Kidney (tissue), 14 donors: ENCODE measurements around the gene NSFL1C. TPM values are rescaled to one million over a fixed set of nuclear protein-coding genes. Genes with fewer than 3 reads are reported as not detected.

Source experiments
- DNase-seq, 5 donors: peaks; one replicate each; pipeline ENCODE4 v3.0.0-alpha.2; 2013 to 2020
- FAIRE-seq: peaks from 2 replicates; lab custom pipeline; 2012; peaks lifted over from hg19 to GRCh38; lab: Jason Lieb, UNC
- H3K27ac ChIP-seq, 2 donors: one replicate each; pipeline ENCODE4 v1.7.0; 2013; ENCODE audit warnings: low read depth in 2 of 2, low read length in 2 of 2, inconsistent platforms in 1 of 2
- H3K27me3 ChIP-seq: one replicate; pipeline ENCODE4 v1.7.1; 2013; ENCODE audit warnings: low read length, inconsistent platforms; ENCODE audit not compliant: control insufficient read depth, insufficient read depth
- H3K36me3 ChIP-seq, 3 donors: one replicate each; pipeline versions ENCODE4 v1.7.0 to v1.7.1; 2013; ENCODE audit warnings: low read length in 3 of 3, control low read depth in 1 of 3, inconsistent platforms in 1 of 3; ENCODE audit not compliant: insufficient read depth in 3 of 3, control insufficient read depth in 2 of 3
- H3K4me1 ChIP-seq, 3 donors: one replicate each; pipeline versions ENCODE4 v1.7.0 to v1.7.1; 2013; ENCODE audit warnings: low read length in 3 of 3, inconsistent platforms in 1 of 3, low read depth in 1 of 3; ENCODE audit not compliant: control insufficient read depth in 2 of 3, insufficient read depth in 2 of 3
- H3K4me3 ChIP-seq, 3 donors: one replicate each; pipeline versions ENCODE4 v1.7.0 to v1.8.1; 2013; ENCODE audit warnings: low read length in 3 of 3, control low read depth in 1 of 3, inconsistent platforms in 1 of 3
- H3K9ac ChIP-seq, 3 donors: one replicate each; pipeline versions ENCODE4 v1.7.0 to v1.7.1; 2013; ENCODE audit warnings: low read length in 3 of 3, control low read depth in 1 of 3, inconsistent platforms in 1 of 3
- H3K9me3 ChIP-seq, 3 donors: one replicate each; pipeline versions ENCODE4 v1.7.0 to v1.7.1; 2013; ENCODE audit warnings: low read length in 3 of 3, control low read depth in 1 of 3, inconsistent platforms in 1 of 3; ENCODE audit not compliant: control insufficient read depth in 2 of 3, insufficient read depth in 1 of 3
- intact Hi-C: fragments of 100-400 bp; cut with DNase I; formaldehyde crosslinking; loops from one replicate; pipeline ENCODE4 v1.11.1; 2022
- polyA plus RNA-seq: library from polyadenylated mRNA; stranded (reverse); fragments of 350-450 nt; fragmentation: Illumina TruSeq; extraction: RNeasy Lipid Tissue Mini Kit (QIAGEN cat#74804); gene quantifications from one replicate; pipeline ENCODE4 v1.2.3, GENCODE V29; 2014; ENCODE audit warnings: low read depth, low replicate concordance; ENCODE audit not compliant: insufficient read depth
- total RNA-seq: library from RNA; stranded (reverse); fragmentation: NEBNext Ultra II Directional; extraction: Animal tissue kit (Norgen Biotek cat#: 25700); gene quantifications from one replicate; pipeline ENCODE4 v1.2.1, GENCODE V29; 2021
- TF ChIP-seq, protein P1 (sequence below): IDR thresholded peaks from 3 replicates; pipeline ENCODE4 v1.5.1; 2012; ENCODE audit warnings: mild to moderate bottlenecking, moderate library complexity, borderline replicate concordance; ENCODE audit not compliant: insufficient read depth; ENCODE audit errors: extremely low read depth
- donor health status: control.
- donor health status: control.
- donor health status: control.
- donor health status: control.
- donor health status: control.
- donor health status: DM: yes; HTN: yes; CAD: no.
- donor health status: Normal renal cell carcinoma (clear cell type).

NSFL1C gene
- total and polyA plus RNA-seq, 2 donors from 2014 or later, result 76.1 to 78.2 TPM

DNA sequence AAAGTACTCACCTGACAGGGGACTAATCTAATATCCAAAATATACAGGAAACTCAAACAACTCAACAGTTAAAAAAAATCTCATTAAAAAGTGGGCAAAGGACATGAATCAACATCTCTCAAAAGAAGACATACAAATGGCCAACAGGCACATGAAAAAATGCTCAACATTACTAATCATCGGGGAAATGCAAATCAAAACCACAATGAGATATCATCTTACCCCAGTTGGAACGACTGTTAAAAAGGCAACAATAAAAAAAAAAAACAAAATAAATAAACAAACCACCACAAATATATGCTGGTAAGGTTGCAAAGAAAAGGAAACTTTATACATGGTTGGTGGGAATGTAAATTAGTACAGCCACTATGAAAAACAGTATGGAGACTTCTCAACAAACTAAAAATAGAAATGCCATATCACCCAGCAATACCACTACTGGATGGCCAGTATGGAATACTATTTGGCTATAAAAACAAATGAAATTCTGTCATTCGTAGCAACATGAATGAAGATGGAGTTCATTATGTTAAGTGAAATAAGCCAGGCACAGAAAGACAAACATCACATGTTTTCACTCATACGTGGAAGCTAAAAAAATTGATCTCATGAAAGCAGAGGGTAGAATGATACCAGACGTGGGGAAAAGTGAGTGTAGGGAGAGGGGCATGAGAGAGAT, 17.9 kb upstream of the NSFL1C start:
- FAIRE-seq, result no peak

DNA sequence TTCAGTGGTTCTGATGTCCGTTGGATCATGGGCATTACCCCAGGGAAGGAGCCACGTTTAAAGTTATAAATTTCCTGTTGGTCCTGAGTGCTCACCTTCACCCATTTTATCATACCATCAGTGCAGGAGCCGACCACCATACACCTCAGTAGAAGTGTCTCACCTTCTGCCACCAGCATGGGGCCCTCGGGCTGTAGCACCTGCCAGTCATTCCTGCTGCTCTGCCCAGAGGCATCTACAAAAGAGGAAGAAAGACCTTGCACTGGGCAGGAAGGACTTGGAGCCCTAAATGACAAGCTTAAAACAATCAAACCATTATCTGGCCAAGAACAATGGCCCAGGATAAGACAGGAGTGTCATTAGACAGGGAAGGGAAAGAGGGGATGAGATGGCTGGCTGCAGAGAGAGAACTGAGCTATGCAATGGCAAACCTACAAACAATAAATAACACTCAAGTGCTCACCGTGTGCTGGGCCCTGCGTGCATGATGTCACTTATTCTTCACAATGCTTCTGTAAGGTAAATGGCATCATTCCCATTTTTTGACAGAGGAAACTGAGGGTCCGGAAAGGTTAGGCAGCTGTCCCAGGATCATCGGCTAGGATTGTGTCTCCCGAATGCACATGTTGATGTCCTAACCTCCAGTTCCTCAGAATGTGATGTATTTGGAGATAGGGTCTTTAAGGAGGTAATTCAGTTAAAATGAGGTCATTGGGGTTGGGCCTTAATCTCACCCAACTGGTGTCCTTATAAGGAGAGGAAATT, 13.4 kb upstream of the NSFL1C start:
- H3K27me3 ChIP-seq, result no peaks in the 10 kb centered on the region
- TF ChIP-seq, protein P1, sequence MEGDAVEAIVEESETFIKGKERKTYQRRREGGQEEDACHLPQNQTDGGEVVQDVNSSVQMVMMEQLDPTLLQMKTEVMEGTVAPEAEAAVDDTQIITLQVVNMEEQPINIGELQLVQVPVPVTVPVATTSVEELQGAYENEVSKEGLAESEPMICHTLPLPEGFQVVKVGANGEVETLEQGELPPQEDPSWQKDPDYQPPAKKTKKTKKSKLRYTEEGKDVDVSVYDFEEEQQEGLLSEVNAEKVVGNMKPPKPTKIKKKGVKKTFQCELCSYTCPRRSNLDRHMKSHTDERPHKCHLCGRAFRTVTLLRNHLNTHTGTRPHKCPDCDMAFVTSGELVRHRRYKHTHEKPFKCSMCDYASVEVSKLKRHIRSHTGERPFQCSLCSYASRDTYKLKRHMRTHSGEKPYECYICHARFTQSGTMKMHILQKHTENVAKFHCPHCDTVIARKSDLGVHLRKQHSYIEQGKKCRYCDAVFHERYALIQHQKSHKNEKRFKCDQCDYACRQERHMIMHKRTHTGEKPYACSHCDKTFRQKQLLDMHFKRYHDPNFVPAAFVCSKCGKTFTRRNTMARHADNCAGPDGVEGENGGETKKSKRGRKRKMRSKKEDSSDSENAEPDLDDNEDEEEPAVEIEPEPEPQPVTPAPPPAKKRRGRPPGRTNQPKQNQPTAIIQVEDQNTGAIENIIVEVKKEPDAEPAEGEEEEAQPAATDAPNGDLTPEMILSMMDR, result no peak
- DNase-seq (no peak), FAIRE-seq (no peak)
- H3K36me3 ChIP-seq, result no peaks in the 10 kb centered on the region
- no peaks in the 10 kb centered on the region for H3K9me3 ChIP-seq
- intact Hi-C loops, result no loop called here
- H3K4me3 ChIP-seq, result no peak overlapping the region
- H3K4me1 ChIP-seq, result no peaks in the 10 kb centered on the region
- H3K9ac ChIP-seq, result no peak overlapping the region
- no peak overlapping the region for H3K27ac ChIP-seq

More for the DNA sequence above, 17.9 kb upstream of the NSFL1C start:
- TF ChIP-seq, protein P1, result no peak
- H3K4me3 ChIP-seq, result no peak overlapping the region
- H3K36me3 ChIP-seq, result no peaks in the 10 kb centered on the region
- H3K9ac ChIP-seq, result no peak overlapping the region
- H3K9me3 ChIP-seq, result no peaks in the 10 kb centered on the region
- H3K27ac ChIP-seq, result no peak overlapping the region
- DNase-seq, result no peak
- intact Hi-C loops, result no loop called here
- H3K27me3 ChIP-seq, result no peaks in the 10 kb centered on the region
- H3K4me1 ChIP-seq, result no peaks in the 10 kb centered on the region

DNA sequence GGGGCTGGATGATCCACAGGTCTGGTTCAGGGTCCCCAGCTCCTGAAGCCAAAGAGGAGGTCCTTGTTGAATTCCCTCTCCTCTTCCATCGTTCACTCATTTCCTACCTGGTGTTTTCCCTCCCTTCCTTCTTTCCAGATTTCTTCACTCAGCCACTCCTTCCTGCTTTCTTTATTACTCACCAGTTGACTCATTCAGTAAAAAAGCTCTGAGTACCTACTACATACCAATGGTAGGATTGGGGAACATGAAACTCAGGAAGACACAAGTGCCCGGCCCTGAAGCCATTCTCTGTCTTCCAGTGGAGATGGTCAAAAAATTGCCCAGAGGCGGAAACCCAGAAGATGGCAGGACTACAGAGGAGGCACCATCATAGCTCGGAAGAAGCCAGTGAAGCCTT, 11.9 kb upstream of the NSFL1C start:
- H3K36me3 ChIP-seq, result no peaks in the 10 kb centered on the region
- no peak overlapping the region for H3K9ac ChIP-seq
- FAIRE-seq (no peak), DNase-seq (no peak)
- H3K27me3 ChIP-seq, result no peaks in the 10 kb centered on the region
- no peaks in the 10 kb centered on the region for H3K9me3 ChIP-seq
- TF ChIP-seq, protein P1, result no peak
- intact Hi-C loops, result no loop called here
- H3K27ac ChIP-seq, result no peak overlapping the region
- H3K4me3 ChIP-seq, result no peak overlapping the region
- no peaks in the 10 kb centered on the region for H3K4me1 ChIP-seq
